GM19397 (cell line): ENCODE data around the gene GALR3.

Experiments
- ATAC-seq: cut with Tn5 transposase; IDR thresholded peaks from one replicate; pipeline ENCODE4 v1.9.1; 2021; ENCODE audit warnings: mild to moderate bottlenecking, moderate library complexity; ENCODE audit not compliant: unreplicated experiment

GALR3 gene

DNA sequence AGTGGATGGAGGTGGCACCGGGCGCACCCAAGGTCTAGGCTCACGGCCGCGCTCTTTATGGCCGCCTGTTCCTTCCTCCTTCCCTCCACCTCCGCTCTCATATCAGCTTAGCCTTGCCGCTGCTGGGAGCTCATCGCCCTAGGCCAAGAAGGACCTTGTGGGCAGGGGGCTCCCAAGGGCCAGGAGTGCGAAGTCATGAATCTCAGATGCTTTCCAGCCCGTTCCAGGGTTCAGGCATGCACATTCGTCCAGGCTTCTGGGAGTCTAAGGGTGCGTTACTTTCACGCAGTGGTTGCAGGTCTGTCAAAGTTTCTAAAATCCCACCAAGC, 4.1 kb upstream of the GALR3 start:
- no peak for ATAC-seq

DNA sequence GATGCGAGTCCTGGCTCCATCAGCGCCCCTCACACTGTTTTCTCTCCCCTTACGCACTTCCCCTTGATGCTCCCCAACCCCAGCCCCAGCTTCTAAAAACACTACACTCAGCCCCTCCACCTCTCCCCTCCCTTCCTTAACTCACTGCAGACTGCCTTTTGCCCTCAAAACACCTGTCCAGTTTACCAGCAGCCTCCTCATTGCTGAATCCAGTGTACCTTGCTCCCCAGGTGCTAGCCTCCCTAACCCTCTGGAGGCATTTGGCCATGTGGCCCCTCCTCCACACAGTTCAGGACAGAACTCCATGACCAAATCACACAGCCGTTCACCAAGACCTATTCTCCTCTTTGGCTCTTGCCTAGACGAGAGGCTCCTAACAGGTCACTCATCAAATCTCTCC, 2.8 kb upstream of the GALR3 start:
- no peak for ATAC-seq

DNA sequence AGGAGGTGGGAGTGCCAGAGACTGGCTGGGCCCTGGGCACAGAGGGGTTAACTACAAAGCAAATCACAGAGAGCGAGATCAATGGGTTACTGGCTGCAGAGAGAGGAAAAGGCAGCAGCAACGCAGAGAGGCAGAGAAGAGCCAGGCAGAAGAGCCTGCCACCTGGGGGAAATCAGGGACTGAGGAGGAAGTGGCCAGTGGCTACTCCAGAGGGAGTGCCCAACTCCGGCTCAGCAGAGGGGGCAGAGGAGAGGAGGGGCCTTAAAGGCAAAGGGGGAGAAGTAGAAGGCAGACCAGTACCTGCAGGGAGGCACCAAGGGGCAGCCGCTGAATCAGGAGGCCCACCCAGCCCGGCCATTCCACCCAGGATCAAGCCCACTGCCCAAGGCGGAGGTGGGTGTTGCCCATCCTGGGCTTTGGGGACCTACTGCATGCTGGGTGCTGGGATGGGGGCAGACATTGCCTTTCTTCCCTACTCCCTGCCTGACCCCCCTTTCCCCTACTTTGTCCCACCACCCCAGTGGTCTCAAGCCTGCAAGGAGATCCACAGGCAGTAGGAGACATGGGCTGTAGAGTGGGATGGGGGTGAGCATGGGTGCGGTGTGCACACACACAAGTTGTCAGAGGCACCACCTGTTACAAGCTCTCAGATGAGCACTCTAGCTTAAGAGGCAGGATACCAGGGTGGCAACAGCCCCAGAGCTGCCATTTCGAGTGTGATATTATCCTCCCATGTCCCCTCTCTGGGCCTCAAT, 926 bp upstream of the GALR3 start:
- ATAC-seq: no peak

DNA sequence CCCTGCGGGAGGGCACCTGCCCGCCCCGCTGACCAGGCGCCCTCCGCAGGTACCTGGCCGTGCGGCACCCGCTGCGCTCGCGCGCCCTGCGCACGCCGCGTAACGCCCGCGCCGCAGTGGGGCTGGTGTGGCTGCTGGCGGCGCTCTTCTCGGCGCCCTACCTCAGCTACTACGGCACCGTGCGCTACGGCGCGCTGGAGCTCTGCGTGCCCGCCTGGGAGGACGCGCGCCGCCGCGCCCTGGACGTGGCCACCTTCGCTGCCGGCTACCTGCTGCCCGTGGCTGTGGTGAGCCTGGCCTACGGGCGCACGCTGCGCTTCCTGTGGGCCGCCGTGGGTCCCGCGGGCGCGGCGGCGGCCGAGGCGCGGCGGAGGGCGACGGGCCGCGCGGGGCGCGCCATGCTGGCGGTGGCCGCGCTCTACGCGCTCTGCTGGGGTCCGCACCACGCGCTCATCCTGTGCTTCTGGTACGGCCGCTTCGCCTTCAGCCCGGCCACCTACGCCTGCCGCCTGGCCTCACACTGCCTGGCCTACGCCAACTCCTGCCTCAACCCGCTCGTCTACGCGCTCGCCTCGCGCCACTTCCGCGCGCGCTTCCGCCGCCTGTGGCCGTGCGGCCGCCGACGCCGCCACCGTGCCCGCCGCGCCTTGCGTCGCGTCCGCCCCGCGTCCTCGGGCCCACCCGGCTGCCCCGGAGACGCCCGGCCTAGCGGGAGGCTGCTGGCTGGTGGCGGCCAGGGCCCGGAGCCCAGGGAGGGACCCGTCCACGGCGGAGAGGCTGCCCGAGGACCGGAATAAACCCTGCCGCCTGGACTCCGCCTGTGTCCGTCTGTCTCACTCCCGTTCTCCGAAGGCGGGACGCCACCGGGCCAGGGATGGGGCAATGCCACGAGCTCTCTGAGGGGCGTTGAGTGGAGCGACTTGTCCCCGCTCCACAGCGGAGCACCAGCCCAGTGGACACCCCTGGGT, 1.8 kb downstream of the GALR3 start:
- ATAC-seq: no peak

DNA sequence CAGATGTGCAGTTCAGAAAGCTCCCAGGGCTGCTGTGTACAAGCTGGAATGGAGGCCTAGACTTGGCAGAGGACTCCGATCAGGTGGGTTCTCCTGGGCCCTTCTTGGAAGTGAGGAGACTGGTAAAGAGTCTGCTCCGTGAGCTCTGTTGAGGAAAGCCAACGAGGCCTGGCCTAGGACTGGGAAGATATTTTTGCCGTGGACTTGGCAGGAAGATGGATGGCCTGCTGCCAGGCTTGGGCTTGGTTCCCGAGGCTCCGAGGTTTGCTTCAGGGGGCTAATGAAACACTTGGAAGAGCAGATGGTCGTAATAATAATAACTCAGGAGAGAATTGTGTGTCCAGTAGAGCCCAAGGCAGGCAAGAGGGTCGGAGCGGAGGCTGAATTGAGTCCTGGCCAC, 3.9 kb downstream of the GALR3 start:
- no peak for ATAC-seq

DNA sequence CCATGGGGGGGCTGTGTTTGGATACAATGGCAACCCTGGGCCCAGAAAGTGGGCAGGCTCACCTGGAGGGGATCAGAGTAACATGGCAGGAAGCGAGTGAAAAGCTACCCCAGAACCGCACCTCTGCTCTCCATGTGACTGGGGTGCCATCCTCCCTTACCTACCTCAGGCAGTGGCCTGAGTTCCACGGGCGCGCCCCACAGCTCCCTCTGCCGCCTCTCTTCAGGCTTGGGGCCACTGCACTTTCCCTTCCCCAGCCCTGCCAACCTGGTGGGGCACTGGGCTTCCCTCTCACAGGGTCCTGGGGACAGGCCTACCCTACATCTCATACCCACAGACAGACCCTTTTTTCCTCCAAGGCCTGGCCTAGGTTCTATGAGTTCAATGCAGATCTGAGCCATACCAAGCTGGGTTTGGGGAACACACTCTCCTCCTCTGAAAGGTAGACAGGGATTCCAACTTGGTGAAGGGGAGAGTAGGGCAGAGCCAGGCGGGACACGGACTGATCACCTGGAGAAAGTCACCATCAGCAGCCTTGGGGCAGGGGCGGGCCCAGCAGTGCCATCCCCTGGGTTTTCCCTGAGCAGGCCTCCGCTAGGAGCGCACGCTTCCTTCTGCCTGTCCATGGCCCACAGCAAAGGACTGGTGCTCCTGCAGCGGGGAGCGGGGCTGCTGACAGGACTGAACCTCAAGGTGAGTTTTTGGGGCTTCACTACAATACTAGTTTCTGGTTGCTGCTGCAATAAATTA, 7.1 kb downstream of the GALR3 start:
- no peak for ATAC-seq

DNA sequence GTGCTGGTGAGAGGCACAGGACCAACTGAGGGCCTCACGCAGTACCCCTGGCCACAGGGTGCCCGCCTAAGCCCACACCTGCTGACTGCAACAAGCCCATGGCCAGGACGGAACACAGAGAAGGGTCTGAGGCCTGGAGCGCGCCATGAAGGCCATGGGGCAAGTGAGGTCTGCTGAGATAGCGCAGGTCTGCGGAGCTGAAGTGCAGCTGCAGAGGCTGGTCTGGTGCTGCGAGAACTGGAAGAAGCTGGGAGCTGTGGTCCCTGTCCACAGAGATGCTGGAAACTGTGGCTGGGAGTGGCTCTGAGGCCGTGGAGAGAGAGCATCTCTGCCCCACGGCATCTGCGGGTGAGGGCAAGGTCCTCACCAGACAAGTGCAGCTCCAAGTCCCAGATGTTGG, 8.3 kb downstream of the GALR3 start:
- ATAC-seq: no peak

DNA sequence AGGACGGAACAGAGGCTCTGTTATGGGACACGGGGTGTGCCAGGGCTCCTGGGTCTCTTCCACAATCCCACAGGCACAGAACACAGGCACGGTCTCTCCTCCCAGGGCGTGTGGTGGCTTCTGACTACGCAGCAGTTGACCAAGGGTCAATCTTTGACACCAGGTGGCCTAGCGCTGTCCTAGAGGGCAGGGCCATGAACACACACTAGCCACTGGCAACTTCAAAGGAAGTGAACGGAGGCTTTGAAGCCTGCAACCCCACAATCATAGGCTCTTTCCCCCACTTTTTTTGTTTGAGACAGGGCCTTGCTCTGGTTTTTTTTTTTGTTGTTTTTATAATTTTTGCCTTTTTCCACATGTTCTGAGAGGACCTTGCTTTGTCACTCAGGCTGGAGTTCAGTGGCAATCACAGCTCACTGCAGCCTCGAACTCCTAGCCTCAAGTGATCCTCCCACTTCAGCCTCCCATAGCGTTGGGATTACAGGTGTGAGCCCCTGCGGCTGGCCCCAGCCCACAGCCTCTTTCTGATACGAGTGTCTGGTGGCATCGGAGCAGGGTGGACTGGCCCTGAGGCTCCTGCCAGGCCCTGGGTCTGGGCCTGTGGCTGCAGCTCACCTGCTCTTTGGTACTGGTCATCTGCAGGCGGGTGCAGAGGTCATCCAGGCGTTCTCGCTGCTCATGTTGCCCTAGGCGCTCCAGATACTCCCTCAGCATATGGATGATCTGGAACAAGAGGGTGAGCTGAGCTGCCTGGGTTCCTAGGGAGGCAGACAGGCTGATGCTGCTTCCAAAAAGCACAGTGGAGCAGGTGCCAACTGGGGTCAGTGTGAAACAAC, 9.1 kb downstream of the GALR3 start:
- ATAC-seq: no peak

DNA sequence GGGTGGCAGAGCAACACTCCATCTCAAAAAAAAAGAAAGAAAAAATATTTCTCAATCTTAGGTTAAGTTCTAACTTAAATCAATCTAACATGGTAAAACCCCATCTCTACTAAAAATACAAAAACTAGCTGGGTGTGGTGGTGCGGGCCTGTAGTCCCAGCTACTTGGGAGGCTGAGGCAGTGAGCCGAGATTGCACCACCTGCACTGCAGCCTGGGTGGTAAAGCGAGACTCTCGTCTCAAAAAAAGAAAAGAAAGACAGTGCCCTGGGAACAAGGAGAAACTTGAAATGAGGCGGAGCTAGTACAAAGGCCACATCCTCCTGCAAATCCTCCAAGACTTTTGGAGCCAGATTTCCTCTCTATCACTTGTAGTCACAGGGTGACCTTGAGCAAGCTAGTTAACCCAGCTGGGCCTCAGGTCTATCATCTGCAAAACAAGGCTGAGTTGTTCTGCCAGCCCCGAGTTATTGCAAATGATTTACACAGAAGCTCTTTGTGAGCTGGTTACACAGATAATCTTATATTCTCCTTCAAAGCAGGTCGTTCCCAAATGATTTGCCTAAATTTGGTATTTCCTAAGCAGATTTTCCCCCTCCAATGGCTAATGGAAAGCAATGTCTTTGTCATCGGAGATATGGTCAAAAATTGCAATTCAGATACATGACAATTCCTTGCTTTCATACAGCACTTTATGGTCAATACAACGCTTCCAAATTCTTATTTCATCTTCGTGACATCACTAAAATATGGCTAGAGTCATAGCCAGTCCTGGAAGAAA, 19.0 kb downstream of the GALR3 start:
- no peak for ATAC-seq

DNA sequence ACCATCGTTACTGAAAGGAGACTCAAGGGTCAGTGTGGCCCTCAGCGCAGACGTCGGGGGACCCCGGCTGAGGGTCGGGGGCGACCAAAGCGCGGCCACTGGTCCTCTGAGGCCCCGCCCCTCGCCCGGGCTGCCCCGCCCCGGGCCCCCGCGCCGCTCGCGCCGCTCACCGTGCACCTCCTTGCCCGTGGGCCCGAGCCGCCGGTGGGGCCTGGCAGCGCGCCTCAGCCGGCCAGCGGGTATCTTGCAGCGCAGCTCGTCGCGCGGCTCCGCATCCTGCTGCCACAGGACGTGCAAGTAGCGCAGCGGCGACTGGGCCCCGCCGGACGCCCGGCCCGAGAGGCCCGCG, 20.5 kb downstream of the GALR3 start:
- peak; percentile 51 for ATAC-seq

DNA sequence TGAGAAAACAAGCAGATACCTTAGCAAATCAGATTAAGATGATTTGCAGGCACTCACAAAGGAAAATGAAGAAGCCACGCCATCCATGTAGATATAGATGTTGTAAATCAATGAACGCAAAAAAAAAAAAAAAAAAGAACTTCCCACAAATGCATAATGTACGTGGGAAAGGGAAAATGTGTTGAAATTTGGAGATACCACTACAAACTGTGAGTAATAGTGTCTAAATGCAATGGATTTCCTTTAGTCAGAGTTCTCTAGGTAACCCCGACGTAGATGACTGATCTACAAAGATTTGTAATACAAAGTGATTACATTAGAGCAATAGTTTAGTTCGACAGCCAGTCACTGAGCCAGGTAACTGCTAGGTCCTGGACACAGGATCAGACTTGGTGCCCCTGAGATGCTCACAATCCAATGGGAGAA, 21.7 kb downstream of the GALR3 start:
- no peak for ATAC-seq

DNA sequence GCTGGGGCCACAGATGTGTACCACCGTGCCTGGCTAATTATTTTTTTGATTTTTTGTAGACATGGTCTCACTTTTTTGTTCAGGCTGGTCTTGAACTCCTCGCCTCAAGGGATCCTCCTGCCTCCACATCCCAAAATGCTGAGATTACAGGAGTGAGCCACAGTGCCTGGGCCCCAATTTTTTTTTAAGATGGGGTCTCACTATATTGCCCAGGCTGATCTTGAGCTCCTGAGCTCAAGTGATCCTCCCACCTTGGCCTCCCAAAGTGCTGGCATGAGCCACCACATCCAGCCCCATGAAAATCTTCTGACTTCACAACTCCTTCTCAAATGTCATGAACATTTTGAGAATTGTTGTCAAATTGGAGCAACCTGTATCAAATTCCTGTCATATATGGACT, 23.3 kb downstream of the GALR3 start:
- ATAC-seq: no peak

DNA sequence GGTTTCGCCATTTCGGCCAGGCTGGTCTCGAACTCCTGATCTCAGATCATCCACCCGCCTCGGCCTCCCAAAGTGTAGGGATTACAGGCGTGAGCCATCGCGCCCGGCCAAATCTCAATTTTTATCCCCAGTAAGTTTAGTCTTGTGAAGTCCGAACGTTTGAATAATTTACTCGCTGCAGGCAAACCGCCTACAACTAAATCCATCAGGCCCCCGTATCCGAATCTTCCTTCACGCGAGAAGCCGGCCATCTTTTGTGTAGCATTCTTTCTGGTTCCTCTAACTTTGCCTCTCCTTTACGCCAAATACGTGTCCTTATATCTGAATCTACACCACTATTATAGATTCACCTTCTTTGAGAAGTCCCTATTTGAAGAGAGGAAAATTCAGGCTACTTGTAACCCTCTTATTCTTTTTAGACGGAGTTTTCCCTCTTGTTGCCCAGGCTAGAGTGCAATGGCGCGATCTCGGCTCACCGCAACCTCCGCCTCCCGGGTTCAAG, 25.5 kb downstream of the GALR3 start:
- ATAC-seq: no peak

DNA sequence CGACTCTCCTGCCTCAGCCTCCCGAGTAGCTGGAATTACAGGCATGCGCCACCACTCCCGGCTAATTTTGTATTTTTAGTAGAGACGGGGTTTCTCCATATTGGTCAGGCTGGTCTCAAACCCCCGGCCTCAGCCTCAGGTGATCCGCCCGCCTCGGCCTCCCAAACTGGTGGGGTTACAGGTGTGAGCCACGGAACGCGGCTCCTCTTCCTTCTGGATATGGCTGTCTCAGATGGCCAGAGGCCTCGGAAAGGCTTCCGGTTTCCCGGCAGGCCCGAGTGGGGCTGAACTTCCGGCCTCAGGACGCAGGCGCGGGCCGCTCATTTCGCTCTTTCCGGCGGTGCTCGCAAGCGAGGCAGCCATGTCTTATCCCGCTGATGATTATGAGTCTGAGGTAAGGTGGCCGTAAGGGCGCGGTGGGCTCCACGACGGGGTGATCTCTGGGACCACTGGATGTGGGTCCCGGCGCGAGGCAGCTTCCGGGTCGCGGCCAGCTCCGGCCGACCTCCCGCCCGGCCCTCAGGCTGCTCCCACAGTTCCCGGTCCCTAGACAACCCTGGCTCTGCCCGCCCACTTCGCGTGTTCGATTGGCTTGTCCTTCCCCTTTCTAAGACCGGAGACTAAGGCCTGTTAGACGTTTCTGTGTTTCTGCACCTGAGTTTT, 26.0 kb downstream of the GALR3 start, which contains the start of gene EIF3L:
Gene EIF3L, plus strand, starts transcription at position 331 of the 663 bp plus-strand sequence. Its CDS starts 31 bp downstream, at position 362.
- peak; percentile 58 for ATAC-seq

DNA sequence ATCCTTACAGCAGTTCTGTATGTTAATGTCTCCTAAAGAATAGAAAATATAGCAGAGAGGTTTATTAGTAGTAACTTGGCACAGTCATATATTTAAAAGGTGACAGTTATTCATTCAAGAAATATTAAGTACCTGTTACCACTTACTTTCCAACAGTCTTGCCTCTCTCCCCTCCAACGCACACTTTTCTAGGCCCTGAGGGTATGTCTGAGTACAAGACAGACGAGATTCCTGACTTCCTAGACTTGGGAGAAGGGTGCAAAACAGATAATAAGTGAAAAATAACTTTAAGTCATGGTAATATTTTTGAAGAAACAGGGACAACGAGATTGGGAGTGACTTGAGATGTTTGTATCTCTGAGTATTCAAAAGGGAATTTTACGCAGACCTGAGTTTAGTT, 27.6 kb downstream of the GALR3 start:
- ATAC-seq: no peak

DNA sequence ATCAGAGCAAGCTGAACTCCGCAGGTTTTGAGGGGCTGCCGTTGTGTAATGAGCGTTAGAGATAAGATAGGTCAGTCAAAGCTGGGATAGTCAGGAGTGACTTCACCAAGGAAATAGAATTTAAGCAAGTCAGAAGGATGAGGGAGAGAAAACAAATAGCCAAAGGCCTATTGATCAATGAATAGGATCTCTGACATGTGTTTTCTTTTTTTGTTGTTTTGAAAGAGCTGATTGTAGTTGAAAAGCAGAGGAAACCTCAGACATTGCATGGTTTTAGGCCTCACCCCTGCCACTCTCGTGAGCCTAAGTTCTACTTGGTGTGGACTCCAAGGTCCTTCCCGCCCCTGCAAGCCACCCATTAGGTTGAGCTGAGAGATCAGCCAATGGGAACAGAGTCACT, 29.2 kb downstream of the GALR3 start:
- ATAC-seq: no peak

DNA sequence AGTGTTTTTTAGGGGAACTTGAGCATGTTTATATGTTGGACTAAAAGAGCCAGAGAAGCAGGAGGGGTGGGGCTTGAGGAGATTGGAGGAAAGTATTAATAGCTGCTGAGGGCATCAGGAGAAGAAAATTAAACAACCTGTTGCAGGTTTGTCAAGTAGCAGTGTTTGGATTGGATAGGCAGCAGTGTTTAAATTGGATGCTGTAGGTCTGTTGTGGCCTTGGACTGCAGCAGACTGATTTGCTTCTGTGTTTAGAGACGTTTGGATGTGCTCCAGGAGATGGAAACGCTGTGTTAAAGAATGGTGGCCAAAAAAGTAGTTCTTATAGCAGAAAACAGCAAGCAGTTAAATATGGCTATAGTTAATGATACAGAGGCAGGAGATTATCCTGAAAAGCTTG, 31.8 kb downstream of the GALR3 start:
- ATAC-seq: no peak

DNA sequence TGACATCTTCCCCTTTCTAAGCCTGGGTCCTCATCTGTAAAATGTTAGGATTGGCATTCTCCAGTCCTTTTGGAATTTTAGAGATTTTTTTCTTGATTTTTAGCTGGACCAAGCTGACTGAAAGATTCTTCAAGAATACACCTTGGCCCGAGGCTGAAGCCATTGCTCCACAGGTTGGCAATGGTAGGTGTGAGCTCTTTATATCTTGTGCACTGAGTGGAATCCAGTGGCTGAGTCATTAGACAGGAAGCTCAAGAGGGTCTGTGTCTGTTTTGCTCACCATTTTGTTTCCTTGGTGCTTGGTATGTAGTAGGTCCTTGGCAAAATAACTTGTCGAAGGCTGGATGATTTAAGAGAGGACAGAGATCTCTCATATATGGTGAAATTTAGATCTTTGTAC, 32.3 kb downstream of the GALR3 start:
- no peak for ATAC-seq

DNA sequence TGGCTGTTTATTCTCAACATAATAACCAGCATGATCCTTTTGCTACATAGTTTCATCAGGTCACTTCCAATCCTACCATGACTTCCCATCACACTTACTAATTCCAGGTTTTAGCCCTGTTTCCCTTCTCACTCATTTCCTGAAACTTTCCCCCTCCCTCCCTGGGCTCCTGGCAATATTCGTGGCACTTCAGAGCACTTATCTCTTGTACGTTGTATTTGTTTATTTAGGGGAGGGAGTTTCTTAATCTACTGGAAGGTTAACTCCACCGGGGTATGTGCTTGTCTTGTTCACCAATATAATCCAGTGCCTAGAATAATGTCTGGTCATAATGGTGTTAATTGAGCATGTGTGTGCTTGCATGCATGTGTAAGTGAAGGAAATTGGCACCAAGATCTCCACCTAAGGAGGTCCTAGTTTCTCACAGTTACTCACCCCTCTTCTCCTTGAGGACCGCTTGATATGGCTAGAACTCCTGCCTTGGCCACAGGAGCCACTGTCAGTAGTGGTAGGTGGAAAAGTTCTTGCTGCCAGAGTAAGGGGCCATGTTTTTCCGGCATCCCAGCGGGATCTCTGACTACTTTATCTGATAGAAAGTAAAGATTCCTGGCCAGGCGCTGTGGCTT, 37.7 kb downstream of the GALR3 start:
- ATAC-seq: no peak
